Measurements from ENCODE around the gene SOD3. TPM values are rescaled to one million over a fixed set of nuclear protein-coding genes. Genes with fewer than 3 reads are reported as not detected.

The SOD3 gene
- total and polyA plus RNA-seq, 10 of the 15 experiments (the other 5 are each of a cell fraction or from before 2014, with no cell fraction given), result not detected

GRCh38 chr4:24820541-24820940, 25.2 kb downstream of the SOD3 start:
- no peak overlapping the region for H3K4me2 ChIP-seq (ENCODE audit: control insufficient read depth, insufficient read depth)
- H3K79me2 ChIP-seq (ENCODE audit: control insufficient read depth, insufficient read depth, low read length), result no peaks in the 10 kb centered on the region
- H3K9ac ChIP-seq (ENCODE audit: control insufficient read depth, insufficient read depth, low read length), result no peak overlapping the region
- no peak overlapping the region for H3K4me3 ChIP-seq
- H3K4me1 ChIP-seq (ENCODE audit: control insufficient read depth, insufficient read depth, low read length), result no peaks in the 10 kb centered on the region
- no peaks in the 10 kb centered on the region for H3K27me3 ChIP-seq (replicated peaks in 1 of 2; ENCODE audit: control insufficient read depth in 2 of 2, insufficient read depth in 2 of 2, low read length in 1 of 2)
- SMC1A ChIA-PET (ENCODE audit: uncharacterized antibody, unreplicated experiment), result no interaction called here
- in situ Hi-C loops (cut with MboI) (no loop called here), intact Hi-C loops (cut with micrococcal nuclease; ENCODE audit: unreplicated experiment) (no loop called here)
- H2AFZ ChIP-seq (ENCODE audit: control insufficient read depth, low read depth, low read length), result no peak overlapping the region
- POLR2A ChIA-PET, result no interaction called here
- no peak for ATAC-seq
- no peaks in the 10 kb centered on the region for H3K36me3 ChIP-seq (ENCODE audit: control insufficient read depth in 2 of 2, insufficient read depth in 2 of 2, low read length in 1 of 2)
- H3K27ac ChIP-seq (ENCODE audit: control insufficient read depth, insufficient read depth), result no peak overlapping the region
- H3K9me3 ChIP-seq (replicated peaks; ENCODE audit: control insufficient read depth, insufficient read depth, low read length), result no peaks in the 10 kb centered on the region; the same call in 2 of the 3 replicates
- RAD21 ChIA-PET (ENCODE audit: unreplicated experiment), result no interaction called here
- no peaks in the 10 kb centered on the region for H4K20me1 ChIP-seq (ENCODE audit: control insufficient read depth, insufficient read depth)
- DNase-seq (ENCODE audit: low read depth, low spot score), result no peak
- CTCF ChIA-PET, result no interaction called here
- FAIRE-seq, result no peak
- BruUV-seq (replicated peaks), result no TSS peak
- TF ChIP-seq ASH2L (IDR thresholded peaks at IDR 0.05; ENCODE audit: borderline replicate concordance, low read depth) (no peak), MLLT1 (IDR thresholded peaks at IDR 0.05) (no peak), EZH2 (IDR thresholded peaks at IDR 0.05; ENCODE audit: borderline replicate concordance, control insufficient read depth, low read depth, low read length) (no peak), ZNF207 (IDR thresholded peaks at IDR 0.05; ENCODE audit: borderline replicate concordance) (no peak), CREB1 (IDR thresholded peaks at IDR 0.05; ENCODE audit: low read depth) (no peak), ATF7 (IDR thresholded peaks at IDR 0.05; ENCODE audit: low read depth) (no peak), BCLAF1 (IDR thresholded peaks at IDR 0.05) (no peak), E4F1 (IDR thresholded peaks at IDR 0.05; ENCODE audit: borderline replicate concordance, partially characterized antibody) (no peak), NRF1 (conservative IDR thresholded peaks at IDR 0.05; ENCODE audit: low read depth, low read length) (no peak), PAX8 (IDR thresholded peaks at IDR 0.05) (no peak), NKRF (conservative IDR thresholded peaks at IDR 0.05) (no peak), GABPA (IDR thresholded peaks at IDR 0.05; ENCODE audit: low read depth) (no peak), IKZF1 (conservative IDR thresholded peaks at IDR 0.05) (no peak), USF2 (IDR thresholded peaks at IDR 0.05; ENCODE audit: borderline replicate concordance, low read depth, low read length) (no peak), NFIC (IDR thresholded peaks at IDR 0.05; ENCODE audit: low read depth, low read length) (no peak), LARP7 (IDR thresholded peaks at IDR 0.05) (no peak)

All from GM12878 (cell line).